Endothelial cell of umbilical vein (primary cell): ENCODE measurements around the gene CACNB4.

Experiments
- CTCF ChIP-seq, 2 donors: IDR thresholded peaks; 1 replicate in 1 of 2; 2 replicates in 1 of 2; pipeline ENCODE4 v1.5.1; 2011; ENCODE audit warnings: low read length in 2 of 2, mild to moderate bottlenecking in 2 of 2, moderate library complexity in 2 of 2, control low read depth in 1 of 2, inconsistent platforms in 1 of 2, low read depth in 1 of 2; ENCODE audit not compliant: insufficient read depth in 1 of 2; ENCODE audit errors: extremely low read depth in 1 of 2
- EZH2 ChIP-seq: IDR thresholded peaks from 2 replicates; pipeline ENCODE4 v1.6.1; 2012; ENCODE audit warnings: borderline replicate concordance, low read depth, mild to moderate bottlenecking, moderate library complexity, low read length, inconsistent platforms; ENCODE audit not compliant: severe bottlenecking
- JUN ChIP-seq: IDR thresholded peaks from 2 replicates; pipeline ENCODE4 v1.6.1; 2011; ENCODE audit warnings: borderline replicate concordance, low read depth; ENCODE audit not compliant: insufficient read length, insufficient read depth
- MAX ChIP-seq: IDR thresholded peaks from 2 replicates; pipeline ENCODE4 v1.6.1; 2011; ENCODE audit not compliant: insufficient read depth, insufficient read length
- POLR2A ChIP-seq: IDR thresholded peaks from 2 replicates; pipeline ENCODE4 v1.6.1; 2012; ENCODE audit warnings: low read depth, mild to moderate bottlenecking, control low read depth, low read length
- POLR2AphosphoS5 ChIP-seq: IDR thresholded peaks from 2 replicates; pipeline ENCODE4 v1.6.1; 2012; ENCODE audit warnings: low read depth, mild to moderate bottlenecking, control low read depth, low read length, moderate library complexity; ENCODE audit not compliant: insufficient read depth

- TF ChIP-seq CTCF (IDR thresholded peaks at IDR 0.05; ENCODE audit: extremely low read depth in 1 of 2, insufficient read depth in 1 of 2, low read depth in 1 of 2, low read length in 2 of 2): no peak
- no peak for TF ChIP-seq EZH2
- no peak for TF ChIP-seq POLR2A
- TF ChIP-seq POLR2AphosphoS5: no peak
- no peak for TF ChIP-seq MAX
- no peak for TF ChIP-seq JUN
Observed at GRCh38 chr2:152015552-152015951, 83.3 kb downstream of the CACNB4 start.
